Sigmoid colon (tissue), 4 donors: ENCODE data around the gene PDE11A.

ENCODE experiments used
- EP300 ChIP-seq, 4 donors: sonication (generic); formaldehyde crosslinking; IDR thresholded peaks; one replicate each; pipeline ENCODE4 v1.6.1; 2017; ENCODE audit warnings: antibody characterized with exemption in 4 of 4
- POLR2A ChIP-seq, 2 donors: fragments of 450-650 bp; IDR thresholded peaks; one replicate each; pipeline ENCODE4 v1.6.1; 2016; ENCODE audit warnings: antibody characterized with exemption in 2 of 2, mild to moderate bottlenecking in 2 of 2, moderate library complexity in 2 of 2
- POLR2AphosphoS5 ChIP-seq, 4 donors: sonication (generic); formaldehyde crosslinking; IDR thresholded peaks; one replicate each; pipeline ENCODE4 v1.6.1; 2017; ENCODE audit warnings: antibody characterized with exemption in 4 of 4
- TF ChIP-seq, protein P1 (sequence below), 4 experiments: fragments of 450-650 bp in 3 of 4; fragments of 200-600 bp in 1 of 4; IDR thresholded peaks; one replicate each; pipeline ENCODE4 v1.5.1; 2016 to 2019; ENCODE audit warnings: antibody characterized with exemption in 4 of 4, mild to moderate bottlenecking in 3 of 4, moderate library complexity in 2 of 4

GRCh38 chr2:177740700-177741099 lies 331.9 kb downstream of the PDE11A start:
- TF ChIP-seq, protein P1, sequence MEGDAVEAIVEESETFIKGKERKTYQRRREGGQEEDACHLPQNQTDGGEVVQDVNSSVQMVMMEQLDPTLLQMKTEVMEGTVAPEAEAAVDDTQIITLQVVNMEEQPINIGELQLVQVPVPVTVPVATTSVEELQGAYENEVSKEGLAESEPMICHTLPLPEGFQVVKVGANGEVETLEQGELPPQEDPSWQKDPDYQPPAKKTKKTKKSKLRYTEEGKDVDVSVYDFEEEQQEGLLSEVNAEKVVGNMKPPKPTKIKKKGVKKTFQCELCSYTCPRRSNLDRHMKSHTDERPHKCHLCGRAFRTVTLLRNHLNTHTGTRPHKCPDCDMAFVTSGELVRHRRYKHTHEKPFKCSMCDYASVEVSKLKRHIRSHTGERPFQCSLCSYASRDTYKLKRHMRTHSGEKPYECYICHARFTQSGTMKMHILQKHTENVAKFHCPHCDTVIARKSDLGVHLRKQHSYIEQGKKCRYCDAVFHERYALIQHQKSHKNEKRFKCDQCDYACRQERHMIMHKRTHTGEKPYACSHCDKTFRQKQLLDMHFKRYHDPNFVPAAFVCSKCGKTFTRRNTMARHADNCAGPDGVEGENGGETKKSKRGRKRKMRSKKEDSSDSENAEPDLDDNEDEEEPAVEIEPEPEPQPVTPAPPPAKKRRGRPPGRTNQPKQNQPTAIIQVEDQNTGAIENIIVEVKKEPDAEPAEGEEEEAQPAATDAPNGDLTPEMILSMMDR (IDR thresholded peaks at IDR 0.05) = no peak
- TF ChIP-seq POLR2A (IDR thresholded peaks at IDR 0.05) (no peak), POLR2AphosphoS5 (IDR thresholded peaks at IDR 0.05) (no peak), EP300 (IDR thresholded peaks at IDR 0.05) (no peak)
